ENCODE data around the gene ZSWIM6.

GRCh38 chr5:61306531-61307131 is 25.4 kb upstream of the ZSWIM6 start:
- TF ChIP-seq CTCF (IDR thresholded peaks at IDR 0.05; ENCODE audit: insufficient read depth, low read depth, low read length) (no peak), EZH2 (IDR thresholded peaks at IDR 0.05; ENCODE audit: insufficient read depth, low read length) (no peak)
